ENCODE data around the gene ZNF562. TPM values are rescaled to one million over a fixed set of nuclear protein-coding genes. Genes with fewer than 3 reads are reported as not detected.

The ZNF562 gene
- total and polyA plus RNA-seq, 2 donors (not counting 3 experiments of a cell fraction or from before 2014, with no cell fraction given), result 6.3 to 27.0 TPM

DNA sequence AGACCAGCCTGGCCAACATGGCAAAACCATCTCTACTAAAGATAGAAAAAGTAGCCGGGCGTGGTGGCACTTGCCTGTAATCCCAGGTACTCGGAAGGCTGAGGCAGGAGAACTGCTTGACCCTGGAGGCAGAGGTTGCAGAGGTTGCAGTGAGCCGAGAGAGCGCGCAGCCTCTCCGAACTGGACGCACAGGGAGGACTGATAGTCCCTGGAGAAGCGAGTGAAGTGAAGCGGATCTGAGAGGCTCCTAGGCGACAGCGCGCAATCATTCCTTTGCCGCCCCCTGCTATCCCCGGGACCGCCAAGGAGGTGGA is 54.1 kb downstream of the ZNF562 start:
- no peak for FAIRE-seq

DNA sequence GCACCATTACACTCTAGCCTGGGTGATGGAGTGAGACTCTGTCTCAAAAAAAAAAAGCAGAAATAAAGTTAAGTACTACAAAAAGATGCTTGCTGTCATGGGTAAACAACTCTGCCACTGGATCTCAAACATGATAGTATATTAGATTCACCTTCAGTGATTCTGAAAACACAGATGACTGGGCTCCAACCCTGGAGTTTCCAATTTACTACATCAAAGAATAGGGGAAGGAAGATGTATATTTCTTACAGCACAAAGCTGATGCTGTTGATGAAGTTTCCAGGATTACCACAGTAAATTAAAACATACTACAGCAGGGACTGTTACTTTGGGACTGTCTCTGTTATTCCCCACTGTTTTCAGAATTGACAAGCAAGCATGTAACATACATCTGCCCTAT is 59.1 kb downstream of the ZNF562 start:
- H3K9me1 ChIP-seq (replicated peaks; ENCODE audit: control insufficient read depth, extremely low read depth, insufficient read depth, low read length), result no peaks in the 10 kb centered on the region
- H4K20me1 ChIP-seq (replicated peaks; ENCODE audit: control insufficient read depth, extremely low read depth, insufficient read depth, low read length), result no peaks in the 10 kb centered on the region
- no peak for FAIRE-seq
- no TSS peak for BruUV-seq (replicated peaks)
- H3K79me2 ChIP-seq (ENCODE audit: control insufficient read depth, insufficient read depth, low read length), result peaks cover 11% of the 10 kb centered on the region
- H3K4me1 ChIP-seq (ENCODE audit: control insufficient read depth, extremely low read depth, insufficient read depth, low read length), result peaks cover 3% of the 10 kb centered on the region
- H3K36me3 ChIP-seq (ENCODE audit: control insufficient read depth in 2 of 2, extremely low read depth in 1 of 2, insufficient read depth in 2 of 2, low read length in 2 of 2), result peaks cover 16 to 46% of the 10 kb centered on the region in 2 experiments
- intact Hi-C loops (cut with micrococcal nuclease) (no loop called here), dilution Hi-C loops (cut with MboI; ENCODE audit: extremely low pct_ligation_motif_present, low sequenced_read_pairs) (no loop called here)
- no peak for DNase-seq (ENCODE audit: low read depth, low spot score)
- H3K9me3 ChIP-seq (replicated peaks; ENCODE audit: control insufficient read depth, insufficient read depth, low read length), result peaks cover 6% of the 10 kb centered on the region
- no peak overlapping the region for H3K27ac ChIP-seq (ENCODE audit: insufficient read depth, low read depth, low read length)
- H2AFZ ChIP-seq (ENCODE audit: low read depth, low read length), result no peak overlapping the region
- no peak overlapping the region for H3K4me3 ChIP-seq (replicated peaks in 1 of 3; ENCODE audit: insufficient read depth in 1 of 3, low read depth in 1 of 3, low read length in 3 of 3)
- CTCF ChIA-PET, result no interaction called here
- H3K27me3 ChIP-seq (ENCODE audit: control insufficient read depth in 2 of 2, insufficient read depth in 2 of 2, low read length in 2 of 2), result no peaks in the 10 kb centered on the region
- no peak for TF ChIP-seq FOS (IDR thresholded peaks at IDR 0.05; ENCODE audit: borderline replicate concordance, insufficient read depth, low read length)
- TF ChIP-seq JUN (IDR thresholded peaks at IDR 0.05; ENCODE audit: borderline replicate concordance, insufficient read depth, insufficient read length, low read depth), result no peak
- no peak for TF ChIP-seq POLR2AphosphoS5 (IDR thresholded peaks at IDR 0.05; ENCODE audit: insufficient read depth, low read depth, low read length)
- no peak for TF ChIP-seq EZH2 (IDR thresholded peaks at IDR 0.05; ENCODE audit: borderline replicate concordance, low read depth, low read length, severe bottlenecking)
- TF ChIP-seq, protein P1, sequence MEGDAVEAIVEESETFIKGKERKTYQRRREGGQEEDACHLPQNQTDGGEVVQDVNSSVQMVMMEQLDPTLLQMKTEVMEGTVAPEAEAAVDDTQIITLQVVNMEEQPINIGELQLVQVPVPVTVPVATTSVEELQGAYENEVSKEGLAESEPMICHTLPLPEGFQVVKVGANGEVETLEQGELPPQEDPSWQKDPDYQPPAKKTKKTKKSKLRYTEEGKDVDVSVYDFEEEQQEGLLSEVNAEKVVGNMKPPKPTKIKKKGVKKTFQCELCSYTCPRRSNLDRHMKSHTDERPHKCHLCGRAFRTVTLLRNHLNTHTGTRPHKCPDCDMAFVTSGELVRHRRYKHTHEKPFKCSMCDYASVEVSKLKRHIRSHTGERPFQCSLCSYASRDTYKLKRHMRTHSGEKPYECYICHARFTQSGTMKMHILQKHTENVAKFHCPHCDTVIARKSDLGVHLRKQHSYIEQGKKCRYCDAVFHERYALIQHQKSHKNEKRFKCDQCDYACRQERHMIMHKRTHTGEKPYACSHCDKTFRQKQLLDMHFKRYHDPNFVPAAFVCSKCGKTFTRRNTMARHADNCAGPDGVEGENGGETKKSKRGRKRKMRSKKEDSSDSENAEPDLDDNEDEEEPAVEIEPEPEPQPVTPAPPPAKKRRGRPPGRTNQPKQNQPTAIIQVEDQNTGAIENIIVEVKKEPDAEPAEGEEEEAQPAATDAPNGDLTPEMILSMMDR (IDR thresholded peaks at IDR 0.05; ENCODE audit: extremely low read depth in 1 of 2, insufficient read depth in 1 of 2, low read depth in 1 of 2, low read length in 2 of 2), result no peak
- no peak for TF ChIP-seq GATA2 (IDR thresholded peaks at IDR 0.05; ENCODE audit: insufficient read depth, insufficient read length, low read depth, low read length)
- TF ChIP-seq, protein P2, sequence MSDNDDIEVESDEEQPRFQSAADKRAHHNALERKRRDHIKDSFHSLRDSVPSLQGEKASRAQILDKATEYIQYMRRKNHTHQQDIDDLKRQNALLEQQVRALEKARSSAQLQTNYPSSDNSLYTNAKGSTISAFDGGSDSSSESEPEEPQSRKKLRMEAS (IDR thresholded peaks at IDR 0.05; ENCODE audit: insufficient read depth, insufficient read length), result no peak
- TF ChIP-seq POLR2A (IDR thresholded peaks at IDR 0.05; ENCODE audit: low read depth, low read length), result no peak
- TF ChIP-seq MYC (IDR thresholded peaks at IDR 0.05; ENCODE audit: low read depth, low read length), result no peak
- POLR2A ChIA-PET, result no interaction called here
- H3K9ac ChIP-seq (replicated peaks; ENCODE audit: extremely low read depth, insufficient read depth, low read length), result no peak overlapping the region
- H3K4me2 ChIP-seq (ENCODE audit: insufficient read depth, low read length), result no peak overlapping the region

More for the DNA sequence above, 54.1 kb downstream of the ZNF562 start:
- Histone ChIP-seq H3K79me2 (ENCODE audit: control insufficient read depth, insufficient read depth, low read length) (peaks cover 11% of the 10 kb centered on the region), H3K9me3 (replicated peaks; ENCODE audit: control insufficient read depth, insufficient read depth, low read length) (no peaks in the 10 kb centered on the region), H3K27me3 (ENCODE audit: control insufficient read depth in 2 of 2, insufficient read depth in 2 of 2, low read length in 2 of 2) (no peaks in the 10 kb centered on the region), H2AFZ (ENCODE audit: low read depth, low read length) (peak overlapping the region; percentile 59), H3K4me3 (replicated peaks in 1 of 3; ENCODE audit: insufficient read depth in 1 of 3, low read depth in 1 of 3, low read length in 3 of 3) (peak overlapping the region; percentile 27 to 76 (median 57)), H3K36me3 (ENCODE audit: control insufficient read depth in 2 of 2, extremely low read depth in 1 of 2, insufficient read depth in 2 of 2, low read length in 2 of 2) (peaks cover 2 to 23% of the 10 kb centered on the region in 2 experiments), H3K9me1 (replicated peaks; ENCODE audit: control insufficient read depth, extremely low read depth, insufficient read depth, low read length) (no peaks in the 10 kb centered on the region), H3K4me1 (ENCODE audit: control insufficient read depth, extremely low read depth, insufficient read depth, low read length) (peaks cover 10% of the 10 kb centered on the region), H3K27ac (ENCODE audit: insufficient read depth, low read depth, low read length) (peak overlapping the region; percentile 93), H3K9ac (replicated peaks; ENCODE audit: extremely low read depth, insufficient read depth, low read length) (peak overlapping the region; percentile 93), H3K4me2 (ENCODE audit: insufficient read depth, low read length) (peak overlapping the region; percentile 83), H4K20me1 (replicated peaks; ENCODE audit: control insufficient read depth, extremely low read depth, insufficient read depth, low read length) (no peaks in the 10 kb centered on the region)
- dilution Hi-C loops (cut with MboI; ENCODE audit: extremely low pct_ligation_motif_present, low sequenced_read_pairs), result loop anchor here (10.0 kb wide), 1 partner anchor 174 kb away; no protein-coding TSS in a partner anchor
- POLR2A ChIA-PET, result no interaction called here
- DNase-seq (ENCODE audit: low read depth, low spot score), result no peak
- intact Hi-C loops (cut with micrococcal nuclease), result loop anchor here (1.0 to 5.0 kb wide), 9 partner anchors 38 to 492 kb away; partner anchors contain the start of genes FBXL12, ZNF121, ZNF562 and ZNF846
- no TSS peak for BruUV-seq (replicated peaks)
- CTCF ChIA-PET, result interaction anchor here (1.5 kb wide), 1 partner anchor 34 kb away, joined by 3 read pairs; no protein-coding TSS in a partner anchor
- TF ChIP-seq POLR2AphosphoS5 (IDR thresholded peaks at IDR 0.05; ENCODE audit: insufficient read depth, low read depth, low read length) (no peak), EZH2 (IDR thresholded peaks at IDR 0.05; ENCODE audit: borderline replicate concordance, low read depth, low read length, severe bottlenecking) (no peak), GATA2 (IDR thresholded peaks at IDR 0.05; ENCODE audit: insufficient read depth, insufficient read length, low read depth, low read length) (no peak)

Measured in endothelial cell of umbilical vein (primary cell).